Activated CD8-positive, alpha-beta memory T cell treated with anti-CD3 and anti-CD28 coated beads, Interleukin-2, amount 50 U/mL, for 4 hours (primary cell): ENCODE measurements around the gene PLEKHA6.

Source experiments
- DNase-seq: peaks from one replicate; pipeline ENCODE4 v3.0.0-alpha.2; 2020

The PLEKHA6 gene

DNA sequence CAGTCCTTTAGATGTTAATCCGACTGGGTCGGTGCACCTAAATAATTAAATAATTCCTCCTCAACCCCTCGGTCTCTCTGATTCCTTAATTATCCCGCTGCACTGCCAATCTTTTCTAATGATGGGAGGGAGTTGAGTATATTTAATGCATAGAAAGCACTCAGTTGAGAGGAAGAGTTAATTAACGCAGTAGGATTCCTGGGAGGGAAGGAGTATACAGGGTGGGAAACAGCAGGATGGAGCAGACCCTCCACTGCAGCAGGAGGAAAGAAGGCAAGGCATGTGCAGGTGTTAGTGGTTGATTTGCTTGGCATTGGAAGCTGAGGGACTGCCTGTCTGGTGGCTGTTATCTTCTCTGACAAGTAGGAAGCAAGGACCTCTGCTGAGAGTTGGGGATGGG, 183.7 kb downstream of the PLEKHA6 start:
- DNase-seq: no peak

DNA sequence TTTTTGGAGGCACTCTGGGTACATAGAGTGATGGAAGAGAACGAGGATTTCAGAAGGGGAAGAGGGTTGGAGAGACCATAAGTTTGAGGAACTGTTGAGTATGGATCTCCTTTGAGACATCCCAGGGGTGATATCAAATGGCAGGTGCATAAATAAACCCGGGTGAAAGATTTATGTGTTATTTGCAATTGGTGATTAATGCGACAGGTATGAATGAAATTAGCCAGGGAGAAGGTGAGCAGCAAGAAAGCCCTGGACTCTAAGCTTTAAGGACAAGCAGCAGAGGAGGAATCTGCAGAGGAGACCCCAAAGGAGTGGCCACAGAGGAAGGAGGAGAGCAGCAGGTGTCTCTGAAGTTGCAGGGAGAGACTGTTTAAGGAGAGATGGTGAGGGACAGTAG, 184.8 kb downstream of the PLEKHA6 start:
- no peak for DNase-seq

DNA sequence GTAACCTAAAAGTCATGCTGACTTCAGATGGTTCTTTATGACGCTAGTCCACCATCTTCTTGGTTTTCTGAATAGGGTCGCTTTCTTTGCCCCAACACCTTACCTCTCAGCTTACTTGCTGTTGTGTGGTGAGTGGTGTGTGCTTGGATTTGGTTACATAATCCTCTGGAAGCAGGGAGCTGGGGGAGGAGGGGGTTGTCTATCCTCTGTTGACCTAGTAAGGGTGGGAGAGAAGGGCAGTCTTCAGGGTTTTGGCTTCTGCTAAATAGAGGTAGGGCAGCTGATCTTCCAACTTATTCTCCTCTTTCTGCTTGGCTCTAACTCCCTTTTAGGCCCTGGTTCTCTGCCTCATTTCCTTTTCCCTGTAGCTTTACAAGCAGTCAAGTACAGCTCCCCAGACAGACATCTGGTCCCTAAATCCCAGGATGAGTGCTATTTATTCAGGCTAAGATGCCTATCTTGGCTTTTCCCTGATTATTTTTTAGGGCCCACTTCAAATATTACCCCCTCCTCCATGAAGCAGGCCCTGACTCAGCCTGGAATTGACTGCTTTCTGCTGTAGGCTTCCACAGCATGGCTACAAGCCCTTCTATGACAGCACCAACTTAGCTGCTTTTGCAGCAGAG, 187.2 kb downstream of the PLEKHA6 start:
- no peak for DNase-seq

DNA sequence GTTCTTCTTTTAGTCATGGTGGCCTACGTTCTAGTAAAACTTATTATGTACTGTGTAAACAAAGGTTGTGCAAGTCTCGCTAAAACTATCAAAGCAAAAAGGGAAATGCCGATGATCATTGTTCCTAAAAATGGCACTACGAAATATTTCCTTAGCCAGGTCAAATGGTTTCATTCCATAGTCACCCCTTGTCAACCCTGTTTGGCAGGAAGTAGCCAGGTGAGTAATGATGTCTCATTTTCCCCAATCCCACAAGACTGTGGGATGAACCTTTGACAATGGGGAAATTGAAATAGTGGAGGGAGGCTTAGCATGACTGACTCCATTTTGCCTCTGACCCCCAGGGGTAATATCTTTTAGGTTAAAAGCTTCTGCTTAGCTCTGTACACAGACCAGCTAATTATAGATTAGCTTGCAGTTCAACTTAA, 188.0 kb downstream of the PLEKHA6 start:
- no peak for DNase-seq

DNA sequence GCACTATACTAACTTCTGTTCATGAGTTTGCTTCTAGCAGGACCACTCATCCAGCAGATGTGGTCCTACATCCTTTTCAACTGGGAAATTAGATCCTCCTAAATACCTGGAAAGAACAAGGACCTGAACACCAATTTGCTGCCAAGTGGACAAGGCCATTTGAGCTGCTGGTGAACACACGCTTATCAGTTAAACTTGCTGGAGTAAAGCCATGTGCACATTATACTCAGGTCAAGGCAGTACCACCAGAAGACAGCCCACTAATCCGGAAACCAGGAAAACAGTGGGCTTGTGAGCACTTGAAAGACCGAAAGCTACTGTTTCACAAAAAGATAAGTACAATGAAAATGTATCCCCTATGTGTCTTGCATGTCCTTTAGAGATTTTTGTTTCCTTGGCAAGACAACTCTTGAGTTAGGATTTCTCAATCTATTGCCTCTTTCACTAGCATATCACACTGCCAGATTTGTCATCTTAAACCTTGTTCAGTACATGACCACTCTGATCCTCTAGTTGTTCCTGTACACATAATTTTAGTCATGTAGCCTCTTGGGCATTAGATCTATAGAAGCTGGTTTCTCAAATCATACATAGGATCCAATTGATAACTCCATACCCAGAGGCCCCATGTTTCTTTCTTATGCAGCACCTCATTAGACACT, 189.1 kb downstream of the PLEKHA6 start:
- DNase-seq: no peak

DNA sequence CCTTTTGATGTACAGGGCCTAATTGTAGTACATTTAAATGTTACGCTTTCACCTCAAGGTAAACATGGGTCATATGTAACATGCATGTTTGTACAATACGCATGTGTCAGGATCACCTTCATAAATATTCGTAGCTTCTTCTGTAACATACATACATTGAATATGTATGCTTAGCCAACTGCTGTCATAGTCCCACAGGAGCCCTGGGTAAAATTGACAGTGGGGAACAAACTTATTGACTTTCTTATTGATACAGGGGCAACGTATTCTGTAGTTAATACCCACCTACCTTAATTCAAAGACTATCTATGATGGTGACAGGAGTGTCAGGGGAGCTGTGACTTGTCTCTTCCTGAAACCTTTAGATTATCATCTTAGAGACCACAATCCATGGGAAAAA, 189.9 kb downstream of the PLEKHA6 start:
- no peak for DNase-seq
